Prostate gland (tissue), 2 donors: Measurements from ENCODE around the gene NR5A1. TPM values are rescaled to one million over a fixed set of nuclear protein-coding genes. Genes with fewer than 3 reads are reported as not detected.

Experiments used
- DNase-seq: peaks from one replicate; pipeline ENCODE4 v3.0.0-alpha.2; 2019; ENCODE audit warnings: low spot score
- H3K27ac ChIP-seq, 2 donors: fragments of 200-600 bp; sonication (generic); 2 replicates each; pipeline ENCODE4 v1.5.1; 2017 to 2019
- H3K27me3 ChIP-seq: fragments of 200-600 bp; sonication (generic); replicated peaks from 2 replicates; pipeline ENCODE4 v1.5.1; 2019; ENCODE audit not compliant: insufficient read depth
- H3K36me3 ChIP-seq, 2 donors: fragments of 200-600 bp; sonication (generic); 1 replicate in 1 of 2; 2 replicates in 1 of 2; pipeline versions ENCODE4 v1.5.1 to v1.8.1; 2017 to 2019
- H3K4me1 ChIP-seq: fragments of 200-600 bp; sonication (generic); replicated peaks from 2 replicates; pipeline ENCODE4 v1.5.1; 2019
- H3K4me3 ChIP-seq, 2 donors: fragments of 200-600 bp; sonication (generic); 2 replicates each; pipeline ENCODE4 v1.5.1; 2017 to 2019
- H3K9me3 ChIP-seq: fragments of 200-600 bp; sonication (generic); 2 replicates; pipeline ENCODE4 v1.5.1; 2017
- CTCF ChIP-seq, 4 experiments: fragments of 200-600 bp in 2 of 4; fragments of 450-650 bp in 2 of 4; sonication (generic) in 2 of 4; IDR thresholded peaks; 1 replicate in 3 of 4; 2 replicates in 1 of 4; pipeline ENCODE4 v1.5.1; 2016 to 2019; ENCODE audit warnings: antibody characterized with exemption in 4 of 4, mild to moderate bottlenecking in 2 of 4, moderate library complexity in 2 of 4
- POLR2A ChIP-seq: fragments of 450-650 bp; IDR thresholded peaks from one replicate; pipeline ENCODE4 v1.6.1; 2016; ENCODE audit warnings: antibody characterized with exemption, mild to moderate bottlenecking
- POLR2AphosphoS5 ChIP-seq: sonication (generic); formaldehyde crosslinking; IDR thresholded peaks from one replicate; pipeline ENCODE4 v1.6.1; 2017; ENCODE audit warnings: antibody characterized with exemption
- WGBS: methylation state at CpG from one replicate; pipeline ENCODE4 v1.1.5; 2018; 5-methylcytosine and 5-hydroxymethylcytosine counted together
- intact Hi-C: fragments of 100-400 bp; cut with DNase I; formaldehyde crosslinking; loops from one replicate; pipeline ENCODE4 v1.14.2; 2022
- total RNA-seq, 2 donors: library from RNA; depleted of rRNA; stranded (reverse); fragments of >200 nt; gene quantifications; one replicate each; pipeline ENCODE4 v1.1.0, GENCODE V29; 2016

NR5A1 gene
- total RNA-seq, 2 donors from 2014 or later, result 88.4 TPM; not detected in 1

GRCh38 chr9:124477211-124477647, 30.0 kb downstream of the NR5A1 start:
- no peak for DNase-seq
- no peaks in the 10 kb centered on the region for H3K9me3 ChIP-seq
- TF ChIP-seq POLR2A (no peak), POLR2AphosphoS5 (no peak), CTCF (IDR thresholded peaks at IDR 0.05) (no peak)
- H3K27me3 ChIP-seq, result peaks cover 20% of the 10 kb centered on the region
- no peaks in the 10 kb centered on the region for H3K4me1 ChIP-seq
- WGBS, result 45% methylated on average over 13 of the region's 19 CpGs
- no peak overlapping the region for H3K27ac ChIP-seq
- H3K4me3 ChIP-seq, result no peak overlapping the region
- no peaks in the 10 kb centered on the region for H3K36me3 ChIP-seq
- intact Hi-C loops, result no loop called here

- TF ChIP-seq CTCF (IDR thresholded peaks at IDR 0.05), result no peak
- TF ChIP-seq POLR2AphosphoS5, result no peak
- TF ChIP-seq POLR2A, result no peak
- Histone ChIP-seq H3K27ac (no peak overlapping the region), H3K9me3 (no peaks in the 10 kb centered on the region), H3K4me3 (no peak overlapping the region), H3K27me3 (peaks cover 20% of the 10 kb centered on the region), H3K4me1 (no peaks in the 10 kb centered on the region), H3K36me3 (no peaks in the 10 kb centered on the region)
- intact Hi-C loops, result no loop called here
- 79% methylated on average over 14 of the region's 14 CpGs for WGBS
- DNase-seq, result no peak
Measured at GRCh38 chr9:124475868-124476690, 31.1 kb downstream of the NR5A1 start.

- Histone ChIP-seq H3K36me3 (no peaks in the 10 kb centered on the region), H3K4me1 (no peaks in the 10 kb centered on the region), H3K27me3 (peaks cover 20% of the 10 kb centered on the region), H3K9me3 (no peaks in the 10 kb centered on the region), H3K27ac (no peak overlapping the region), H3K4me3 (no peak overlapping the region)
- intact Hi-C loops, result no loop called here
- TF ChIP-seq POLR2A (no peak), POLR2AphosphoS5 (no peak), CTCF (IDR thresholded peaks at IDR 0.05) (no peak)
- DNase-seq, result no peak
- 74% methylated on average over 18 of the region's 21 CpGs for WGBS
Measured at GRCh38 chr9:124475158-124475867, 31.9 kb downstream of the NR5A1 start.

GRCh38 chr9:124474151-124474550, 33.0 kb downstream of the NR5A1 start:
- TF ChIP-seq POLR2A (no peak), CTCF (IDR thresholded peaks at IDR 0.05) (no peak), POLR2AphosphoS5 (no peak)

More at GRCh38 chr9:124474151-124474550, 33.0 kb downstream of the NR5A1 start:
- 85% methylated on average over 4 of the region's 4 CpGs for WGBS
- intact Hi-C loops, result no loop called here
- DNase-seq, result no peak
- Histone ChIP-seq H3K9me3 (no peaks in the 10 kb centered on the region), H3K4me1 (no peaks in the 10 kb centered on the region), H3K36me3 (no peaks in the 10 kb centered on the region), H3K4me3 (no peak overlapping the region), H3K27me3 (peaks cover 19% of the 10 kb centered on the region), H3K27ac (no peak overlapping the region)
